NCI-H226 (cell line): Measurements from ENCODE around the gene RRAGC.
"Not testable (repeated sequence)": the region's sequence is repeated elsewhere in the genome, so short reads cannot be mapped to it uniquely, and the experiment has no call there.

Source experiments
- DNase-seq: peaks from one replicate; pipeline ENCODE4 v3.0.0-alpha.2; 2015

RRAGC gene

DNA sequence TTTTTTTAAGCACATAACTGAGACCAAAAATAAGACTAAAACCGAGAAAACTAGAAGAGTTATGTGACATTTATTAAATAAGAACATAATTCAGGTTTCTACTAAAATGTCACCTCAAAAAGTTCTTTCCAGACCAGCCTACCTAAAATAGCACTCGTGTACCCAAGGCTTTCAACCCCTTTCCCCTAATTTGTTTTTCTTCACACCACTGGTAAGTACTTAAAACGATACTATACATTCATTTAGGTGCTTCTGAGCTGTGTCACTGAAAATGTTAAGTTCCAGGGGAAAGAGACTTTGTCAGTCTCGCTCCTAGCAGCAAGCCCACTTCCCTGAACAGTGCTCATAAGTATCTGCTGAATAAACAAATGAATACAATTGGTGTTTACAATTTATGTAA, 6.8 kb downstream of the RRAGC start:
- no peak for DNase-seq

DNA sequence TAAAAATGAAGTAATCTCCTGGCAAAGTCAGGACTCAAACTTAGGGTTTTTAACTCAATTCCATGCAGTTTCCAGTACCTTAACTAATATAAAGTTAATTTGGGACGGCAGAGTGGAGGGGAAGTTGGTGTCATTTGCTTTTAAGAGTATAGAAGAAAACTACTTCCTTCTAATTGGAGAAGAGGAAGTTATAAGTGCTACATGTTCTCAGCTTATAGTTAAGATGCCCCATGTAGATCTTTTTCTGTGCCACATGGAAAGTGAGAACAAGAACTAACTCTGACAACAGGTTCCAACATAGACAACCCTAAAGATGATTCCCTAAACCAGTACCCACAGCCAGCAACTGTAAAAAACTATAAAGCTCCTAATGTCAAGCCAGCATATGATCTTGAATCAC, 11.5 kb downstream of the RRAGC start:
- no peak for DNase-seq

DNA sequence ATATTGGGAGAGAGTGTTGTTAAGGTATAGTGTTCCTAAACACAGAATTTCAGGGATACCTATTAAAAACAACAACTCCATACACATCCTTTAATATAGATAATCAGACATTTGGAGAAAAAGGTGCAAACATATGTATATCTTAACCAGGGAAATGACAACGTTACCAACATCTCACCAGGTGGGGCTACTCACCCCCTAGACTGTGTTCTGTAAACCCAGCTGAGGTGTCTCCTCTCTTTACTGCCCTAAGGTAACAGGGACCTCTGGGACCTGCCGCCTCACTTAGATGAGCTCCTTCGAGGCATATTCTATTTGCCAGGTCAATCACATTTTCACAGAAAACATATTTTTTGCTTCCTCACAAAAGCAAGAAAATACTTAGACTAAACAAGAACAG, 13.4 kb downstream of the RRAGC start:
- no peak for DNase-seq

DNA sequence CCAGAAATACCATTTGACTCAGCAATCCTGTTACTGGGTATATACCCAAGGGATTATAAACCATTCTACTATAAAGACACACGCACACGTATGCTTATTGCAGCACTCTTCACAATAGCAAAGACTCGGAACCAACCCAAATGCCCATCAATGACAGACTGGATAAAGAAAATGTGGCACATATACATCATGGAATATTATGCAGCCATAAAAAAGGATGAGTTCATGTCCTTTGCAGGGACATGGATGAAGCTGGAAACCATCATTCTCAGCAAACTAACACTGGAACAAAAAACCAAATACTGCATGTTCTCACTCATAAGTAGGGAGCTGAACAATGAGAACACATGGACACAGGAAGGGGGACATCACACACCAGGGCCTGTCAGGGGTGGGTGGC, 14.5 kb downstream of the RRAGC start:
- DNase-seq = not testable (repeated sequence)

DNA sequence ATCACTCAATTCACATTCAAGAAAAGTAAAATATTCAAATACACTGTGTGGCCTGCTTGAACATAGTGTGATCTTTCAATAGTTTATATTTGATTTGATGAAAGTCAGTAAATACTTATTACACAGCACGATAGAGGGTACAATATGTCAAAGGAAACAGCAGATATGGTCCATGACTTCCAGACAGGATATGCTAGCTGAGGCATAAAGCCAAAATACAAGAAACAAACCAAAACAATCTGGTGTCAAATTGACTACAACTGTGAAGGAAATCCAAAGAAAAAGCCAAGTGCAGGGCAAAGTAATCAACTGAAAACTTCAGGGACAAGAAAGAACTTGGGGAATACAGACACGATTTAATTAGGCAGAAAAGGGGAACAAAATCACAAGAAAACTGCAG, 19.3 kb downstream of the RRAGC start:
- DNase-seq = no peak

DNA sequence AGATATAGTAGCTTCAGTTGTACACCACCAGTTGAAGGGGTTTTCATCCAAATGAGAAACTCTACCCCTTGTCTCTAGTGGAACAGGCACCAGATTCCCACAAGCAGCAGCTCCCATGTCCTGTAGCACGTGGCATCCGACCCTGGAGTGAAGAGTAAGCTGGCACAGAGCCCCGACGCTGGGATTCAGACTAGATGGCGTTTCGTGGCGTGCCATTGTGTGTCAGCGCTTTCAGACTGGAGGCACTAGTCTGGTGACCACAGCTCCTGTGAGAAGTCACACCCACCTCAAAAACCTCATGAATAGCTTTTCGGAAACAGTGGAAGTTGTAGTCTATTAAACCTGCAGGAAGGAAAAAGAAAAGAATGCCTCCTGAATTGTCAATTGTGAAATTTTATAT, 20.2 kb downstream of the RRAGC start:
- no peak for DNase-seq

DNA sequence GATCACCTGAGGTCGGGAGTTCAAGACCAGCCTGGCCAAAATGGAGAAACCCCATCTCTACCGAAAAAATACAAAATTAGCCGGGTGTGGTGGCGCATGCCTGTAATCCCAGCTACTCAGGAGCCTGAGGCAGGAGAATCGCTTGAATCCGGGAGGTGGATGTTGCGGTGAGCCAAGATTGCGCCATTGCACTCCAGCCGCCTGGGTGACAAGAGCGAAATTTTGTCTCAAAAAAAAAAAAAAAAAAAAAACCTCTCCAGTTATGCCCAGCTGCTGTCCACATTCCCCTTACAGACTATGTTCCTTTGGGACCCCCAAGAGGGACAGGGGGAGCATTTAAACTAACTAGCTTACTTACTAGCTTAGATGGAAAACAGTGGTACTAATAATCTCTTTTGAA, 23.3 kb downstream of the RRAGC start:
- not testable (repeated sequence) for DNase-seq

DNA sequence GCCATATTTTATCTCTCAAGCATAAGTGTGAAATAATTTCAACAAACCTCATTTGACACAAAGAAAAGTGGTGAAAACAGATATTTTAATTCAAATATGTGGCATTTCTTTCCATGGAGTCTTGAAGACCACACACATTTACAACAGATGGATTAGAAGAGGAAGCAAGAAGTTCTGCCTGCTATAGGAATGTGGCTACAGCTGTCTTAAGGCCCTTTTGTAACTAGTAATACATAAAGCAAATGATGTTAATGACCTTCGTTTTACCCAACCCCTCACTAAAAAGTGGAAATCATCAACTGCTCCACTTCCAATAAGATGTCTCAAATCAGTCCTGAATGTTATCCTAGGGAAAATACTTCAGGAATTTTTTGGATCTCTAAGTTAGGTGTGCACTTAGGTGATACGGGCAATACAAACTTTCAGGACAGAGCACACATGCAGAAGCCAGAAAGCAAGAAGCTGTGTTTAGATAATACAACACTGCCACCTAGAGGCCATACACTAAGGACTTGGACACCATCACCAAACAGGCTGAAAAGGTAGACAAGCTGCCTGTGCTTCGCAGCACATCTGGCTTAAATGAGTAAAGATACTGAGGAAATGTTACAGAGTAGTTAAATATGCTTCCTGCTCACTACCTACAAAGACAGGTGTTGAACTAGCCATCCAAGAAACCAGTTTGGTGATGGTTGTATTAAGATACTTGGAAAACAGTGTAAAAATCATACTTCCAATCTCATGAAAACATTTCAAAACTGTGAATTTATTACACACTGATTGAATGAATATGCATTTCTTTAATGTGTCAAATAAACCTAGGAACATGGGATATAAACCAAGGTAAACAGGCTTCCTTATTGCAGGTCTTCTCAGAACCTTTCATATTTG, 24.4 kb downstream of the RRAGC start:
- DNase-seq = peak; percentile 48

DNA sequence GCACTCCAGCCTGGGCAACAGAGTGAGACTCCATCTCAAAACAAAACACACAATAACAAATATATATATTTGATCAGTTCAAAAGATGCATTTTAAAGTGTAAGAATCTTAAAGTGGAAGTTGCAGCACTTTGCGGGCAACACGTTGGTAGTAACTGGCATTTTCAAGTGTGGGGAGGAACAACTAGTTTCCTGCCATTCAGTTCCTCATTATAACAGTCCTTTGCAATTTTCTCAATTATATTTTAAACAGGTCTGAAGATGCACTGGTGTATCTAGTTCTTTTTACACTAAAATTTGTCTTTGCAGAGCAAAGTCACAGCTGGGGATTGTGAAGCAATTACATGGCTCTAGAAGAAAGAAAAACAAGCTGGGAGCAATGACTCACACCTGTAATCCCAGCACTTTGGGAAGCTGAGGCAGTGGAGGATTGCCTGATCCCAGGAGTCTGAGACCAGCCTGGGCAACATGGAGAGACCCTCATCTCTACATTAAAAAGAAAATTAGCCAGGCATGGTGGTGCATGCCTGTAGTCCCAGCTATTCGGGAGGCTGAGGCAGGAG, 25.3 kb downstream of the RRAGC start:
- no peak for DNase-seq

DNA sequence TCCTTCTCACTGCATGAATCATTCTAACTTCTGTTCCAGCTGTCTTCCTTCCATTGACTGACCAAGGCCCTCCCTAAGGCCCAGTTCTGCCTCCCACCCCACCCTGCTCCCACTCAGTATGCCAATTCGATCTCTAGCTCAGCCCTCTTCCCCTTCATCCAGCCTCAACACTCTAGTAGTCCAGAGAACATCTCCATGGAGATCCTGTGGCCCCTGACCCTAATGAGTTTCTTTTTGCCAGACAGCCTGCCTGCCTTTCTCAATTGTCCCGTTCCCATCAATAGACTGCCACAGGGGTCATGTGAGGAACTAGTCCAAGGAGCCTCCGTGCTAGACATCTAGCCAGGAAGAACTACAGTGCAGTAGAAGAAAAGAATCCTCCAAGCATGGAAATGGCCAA, 26.4 kb downstream of the RRAGC start:
- no peak for DNase-seq

DNA sequence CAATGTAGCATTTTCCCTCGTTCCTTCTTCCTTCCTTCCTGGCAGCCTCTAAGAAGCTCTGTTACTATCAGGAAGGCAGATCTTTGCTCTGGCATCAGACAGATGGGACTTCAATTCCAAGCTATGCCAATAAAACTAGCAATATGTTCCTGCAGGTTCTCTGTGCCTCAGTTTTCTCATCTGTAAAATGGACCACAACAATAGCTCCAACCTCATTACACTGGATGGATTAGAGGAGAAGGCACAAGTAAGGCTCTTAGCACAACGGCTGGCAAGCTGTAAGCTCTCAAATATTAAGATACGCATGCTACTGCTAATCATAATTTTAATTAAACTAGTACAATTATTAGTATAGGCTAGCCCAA, 27.2 kb downstream of the RRAGC start:
- no peak for DNase-seq

DNA sequence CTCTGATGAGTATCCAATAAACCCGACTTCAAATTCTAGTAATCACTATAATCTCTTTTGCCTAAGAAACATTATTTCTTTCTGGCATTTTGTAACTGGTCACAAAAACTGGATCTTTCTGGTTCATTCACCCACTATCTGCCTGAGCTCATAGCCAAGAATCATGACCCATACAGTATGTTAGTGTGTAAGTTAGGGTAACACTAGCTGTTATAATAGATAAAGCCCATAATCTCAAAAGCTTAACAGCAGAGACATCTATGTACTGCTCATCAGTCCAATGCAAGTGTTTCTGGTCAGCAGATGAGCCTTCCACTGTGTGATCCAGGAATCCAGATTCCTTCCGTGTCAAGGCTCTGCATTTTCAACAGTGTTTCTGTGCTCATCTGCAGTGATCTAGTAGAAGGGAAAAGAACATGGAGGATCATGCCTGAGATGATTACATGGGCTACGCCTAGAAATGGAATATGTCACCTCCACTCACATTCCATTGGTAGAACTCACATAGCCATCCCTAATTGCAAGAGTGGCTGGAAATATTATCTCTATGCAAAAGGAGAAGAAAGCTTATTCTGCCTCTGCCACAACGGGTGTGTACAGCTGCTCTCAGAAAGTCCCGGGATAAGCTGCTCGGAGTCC, 27.7 kb downstream of the RRAGC start:
- DNase-seq = no peak

DNA sequence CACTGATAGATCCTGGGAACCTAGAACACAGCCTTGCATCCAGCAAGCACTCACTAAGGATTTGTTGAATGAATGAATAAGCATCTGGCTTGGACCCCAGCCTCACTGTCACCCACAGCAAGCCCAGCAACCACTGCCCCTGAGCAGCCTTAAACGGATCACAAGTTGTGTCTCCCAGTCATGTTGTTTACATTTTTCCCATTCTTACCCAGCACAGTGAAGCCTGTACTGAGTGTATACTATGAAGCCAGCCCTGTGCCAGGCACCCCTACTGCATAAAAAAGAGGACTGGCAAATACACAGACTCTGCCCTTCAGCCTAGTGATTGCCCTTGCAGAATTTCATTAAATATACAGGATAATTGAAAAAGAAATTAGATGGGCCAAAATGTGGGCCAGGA, 30.2 kb downstream of the RRAGC start:
- no peak for DNase-seq

DNA sequence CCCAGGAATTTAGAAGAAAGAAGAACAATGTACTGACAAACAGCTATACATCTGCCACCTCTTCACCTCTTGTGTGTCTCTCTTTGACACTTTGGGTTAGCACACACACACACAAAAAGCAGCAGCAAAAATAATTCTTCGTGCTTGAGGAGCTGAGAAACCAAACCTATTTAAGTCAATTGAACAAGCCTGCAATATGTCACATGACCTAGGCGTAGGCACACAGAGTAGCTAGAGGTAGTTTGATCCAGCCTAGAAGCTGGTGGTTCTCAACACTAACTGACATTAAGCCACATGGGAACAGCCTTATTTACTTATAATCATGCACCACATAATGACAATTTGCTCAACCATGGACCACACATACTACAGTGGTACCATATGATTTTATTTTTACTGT, 32.3 kb downstream of the RRAGC start:
- DNase-seq = no peak

DNA sequence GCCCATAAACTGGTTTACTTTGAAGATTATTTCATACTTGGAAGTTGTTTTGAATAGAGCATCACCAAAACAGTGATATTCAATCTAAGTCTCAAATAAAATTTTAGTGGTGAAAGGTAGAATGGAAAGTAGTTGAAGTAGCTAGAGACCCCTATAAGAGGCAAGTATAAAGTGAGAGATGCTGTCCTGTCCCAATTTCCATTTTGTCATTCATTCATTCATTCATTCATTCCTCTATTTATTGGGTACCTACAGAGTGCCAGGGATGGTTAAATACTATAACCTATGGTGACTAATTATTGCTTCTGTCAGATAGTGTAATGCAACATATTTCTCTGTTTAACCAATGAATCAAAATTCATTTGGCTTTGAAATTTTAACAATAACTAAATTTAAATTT, 32.7 kb downstream of the RRAGC start:
- no peak for DNase-seq

DNA sequence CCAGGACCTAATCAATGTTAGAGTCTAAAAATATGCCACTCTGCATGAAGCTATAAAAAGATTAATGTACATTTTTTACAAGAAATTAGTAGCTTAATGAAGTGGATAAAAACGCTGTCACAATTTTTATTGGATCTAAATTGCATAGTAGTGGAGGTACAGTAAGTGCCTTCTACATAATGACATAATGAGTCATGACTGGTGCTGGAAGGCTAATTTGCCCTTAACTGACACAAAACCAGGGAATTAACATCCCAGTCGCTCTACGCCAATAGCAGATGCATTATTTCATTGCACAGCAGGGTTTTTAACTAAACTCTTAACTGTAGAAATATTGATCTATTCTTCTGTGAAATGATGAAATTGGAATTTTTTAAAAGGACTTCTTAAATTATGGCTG, 33.3 kb downstream of the RRAGC start:
- DNase-seq = no peak

DNA sequence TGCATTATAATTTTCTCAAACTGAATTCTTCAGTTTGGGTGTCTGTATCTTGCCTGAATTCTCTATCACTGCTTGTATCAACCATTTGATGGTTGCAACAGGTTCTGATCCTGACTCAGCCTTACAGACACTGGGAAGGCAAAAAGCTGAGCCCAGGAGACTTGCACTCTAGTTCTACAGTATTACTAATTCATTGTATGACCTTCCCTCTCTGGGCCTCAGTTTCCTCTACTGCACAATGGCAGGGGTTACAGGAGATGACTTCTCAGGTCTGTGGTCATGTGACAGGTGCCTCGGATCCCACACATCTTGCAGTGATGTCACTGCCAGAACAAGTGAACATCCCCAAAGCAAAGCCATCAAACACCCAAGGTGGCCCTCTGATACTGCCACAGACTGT, 38.7 kb downstream of the RRAGC start:
- DNase-seq = no peak

DNA sequence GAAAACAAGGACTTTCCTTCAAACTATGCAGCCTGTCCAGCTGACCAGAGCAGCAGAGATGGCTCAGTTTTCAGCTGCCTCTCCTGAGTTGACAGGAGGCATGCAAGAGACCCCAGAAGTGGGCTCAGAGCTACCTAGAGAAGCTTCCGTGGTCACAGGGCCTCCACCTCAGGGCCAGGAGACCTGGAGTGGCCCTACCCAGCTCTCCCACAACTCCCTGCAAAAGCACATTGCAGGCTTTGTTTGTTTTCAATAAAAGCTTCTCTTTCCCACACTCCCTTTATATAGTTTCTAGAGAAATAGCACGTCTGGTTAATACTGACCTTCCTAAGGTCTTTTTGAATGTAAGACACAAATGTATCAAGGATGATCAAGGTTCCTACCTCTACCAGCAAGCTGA, 40.1 kb downstream of the RRAGC start:
- no peak for DNase-seq

DNA sequence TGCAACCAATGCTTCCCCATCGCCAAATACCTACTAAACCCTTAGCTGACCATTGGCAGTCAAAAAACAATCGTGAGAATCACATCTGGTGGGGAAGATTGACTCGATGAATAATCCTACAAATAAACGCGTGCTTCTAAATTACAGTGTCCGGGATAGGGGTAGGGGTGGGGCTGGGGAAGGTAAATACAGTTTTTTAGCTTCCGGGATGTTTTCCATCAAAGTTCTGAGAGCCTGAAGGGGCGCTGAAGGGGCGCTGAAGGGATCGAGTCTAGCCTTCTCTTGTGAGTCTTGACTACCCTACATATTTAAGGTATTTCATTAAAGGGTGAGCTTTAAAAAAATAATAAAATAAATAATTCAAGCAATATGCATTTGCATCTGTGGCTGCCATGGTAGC, 40.5 kb downstream of the RRAGC start:
- no peak for DNase-seq

DNA sequence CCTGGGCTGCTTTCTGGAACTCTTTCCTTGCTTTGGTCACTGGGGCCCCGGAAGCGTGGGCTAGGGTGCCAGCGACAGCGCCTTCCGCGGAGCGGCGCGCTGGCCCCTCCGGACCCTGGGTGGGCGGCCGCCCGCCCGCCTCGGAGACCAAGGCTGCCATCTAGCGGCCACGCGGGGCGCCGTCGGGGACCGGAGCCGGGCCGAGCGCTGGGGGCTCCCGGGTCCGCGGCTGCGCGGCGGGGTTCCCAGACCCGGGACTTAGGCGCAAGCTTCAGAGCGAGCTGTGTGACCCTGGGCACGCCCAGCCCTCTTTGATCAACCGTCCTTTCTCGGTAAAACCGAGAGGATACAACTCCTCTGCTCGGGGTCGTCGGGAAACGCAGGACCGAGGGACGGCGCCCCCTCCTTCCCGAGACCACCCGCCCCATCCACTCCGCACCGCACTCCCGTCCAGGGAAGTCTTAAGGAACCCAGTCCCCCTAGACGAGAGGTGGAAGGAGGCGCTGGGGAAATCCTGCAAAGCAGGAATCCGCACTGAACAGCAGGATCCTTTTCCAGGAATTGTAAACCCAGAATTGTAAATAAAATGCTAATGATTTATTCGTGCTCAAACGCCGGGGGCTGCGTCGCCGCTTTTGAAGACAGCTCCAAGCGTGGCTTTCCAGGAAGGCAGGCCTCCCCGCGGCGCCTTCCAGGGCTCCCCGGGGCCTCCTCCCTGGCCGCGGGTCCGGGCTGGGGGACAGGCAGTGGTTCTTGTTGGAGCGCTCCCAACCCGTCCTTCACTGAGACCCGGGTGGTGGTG, 41.2 kb downstream of the RRAGC start:
- DNase-seq = no peak

DNA sequence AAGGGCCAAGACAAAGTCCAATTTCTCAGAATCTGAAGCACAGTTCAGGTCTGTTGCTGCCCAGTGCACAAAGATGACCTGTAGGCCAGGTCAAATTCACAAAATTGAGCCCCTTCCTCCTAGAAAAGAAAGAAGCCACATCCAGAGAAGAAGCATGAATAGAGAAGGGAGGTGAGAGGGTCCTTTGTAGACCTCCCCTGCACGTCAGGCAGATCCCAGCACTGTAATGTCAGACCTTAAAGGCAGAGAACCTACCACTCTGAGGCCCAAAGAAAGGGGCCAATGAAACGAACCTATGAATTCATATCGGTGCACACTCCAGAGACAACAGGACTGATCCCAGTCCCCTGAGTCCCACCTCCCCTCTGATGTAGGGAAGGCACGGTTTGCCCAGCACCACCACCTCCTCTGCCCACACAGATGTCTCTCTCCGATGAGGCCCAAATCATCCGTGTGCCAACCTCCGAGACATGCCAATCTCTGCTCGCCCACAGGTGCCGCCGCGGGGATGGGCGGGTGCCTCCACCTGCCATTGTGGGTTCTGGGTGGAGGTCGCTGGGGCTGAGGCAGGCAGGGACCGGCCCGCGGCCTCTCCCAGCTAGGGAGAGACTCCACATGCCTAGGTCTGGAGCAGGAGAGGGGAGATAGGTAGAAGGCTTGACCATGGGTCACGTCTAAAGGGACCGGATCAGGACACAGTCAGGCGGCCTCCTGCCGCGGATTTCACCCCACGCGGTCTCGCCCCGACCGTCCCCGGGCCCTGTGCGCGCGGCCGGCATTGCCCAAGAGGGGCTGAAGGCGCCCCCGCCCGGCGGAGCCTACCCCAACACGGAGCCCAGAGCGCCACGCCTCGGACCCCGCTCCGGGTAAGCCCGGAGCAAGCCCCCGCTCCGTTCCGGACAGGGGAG, 42.1 kb downstream of the RRAGC start:
- DNase-seq = no peak

DNA sequence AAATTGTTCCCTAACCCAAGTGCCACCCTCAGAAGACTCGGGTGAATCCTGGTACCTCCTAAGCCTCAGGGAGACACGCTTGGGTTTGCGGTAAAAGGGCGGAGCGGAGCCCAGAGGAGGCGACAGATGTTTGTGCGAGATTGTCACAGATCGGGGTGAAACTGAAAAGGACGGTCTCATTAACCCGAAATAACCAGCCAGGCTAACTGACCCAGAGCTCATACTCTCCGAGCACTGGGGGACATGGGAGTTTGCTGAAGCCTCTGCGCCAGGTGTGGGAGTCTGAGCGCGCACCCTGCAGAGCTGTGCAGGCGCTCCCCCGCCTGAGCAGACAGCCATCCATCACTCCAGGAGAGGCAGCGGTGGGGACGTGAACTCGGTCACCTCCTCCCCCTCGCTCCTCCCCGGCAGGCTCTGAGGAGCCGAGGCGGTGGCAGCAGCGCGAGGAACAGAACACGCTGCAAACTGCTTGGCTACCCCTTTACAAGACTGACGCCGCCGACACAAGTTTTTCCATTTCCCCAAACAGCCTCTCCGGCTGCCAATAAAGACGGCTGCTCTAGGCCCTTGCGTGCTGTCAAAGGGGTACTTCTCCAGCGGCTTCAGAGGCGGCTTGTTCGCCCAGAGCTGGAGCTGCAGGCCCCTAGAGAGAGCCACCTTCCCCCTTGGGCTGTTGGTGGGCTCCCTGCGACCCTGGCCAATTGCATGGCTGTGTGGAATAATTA, 43.5 kb downstream of the RRAGC start:
- no peak for DNase-seq
